NCI-H774 (cell line): ENCODE results near the gene PITRM1.

Experiments
- DNase-seq: peaks from one replicate; lab custom pipeline; 2025; lab: John Stamatoyannopoulos, UW

PITRM1 gene

DNA sequence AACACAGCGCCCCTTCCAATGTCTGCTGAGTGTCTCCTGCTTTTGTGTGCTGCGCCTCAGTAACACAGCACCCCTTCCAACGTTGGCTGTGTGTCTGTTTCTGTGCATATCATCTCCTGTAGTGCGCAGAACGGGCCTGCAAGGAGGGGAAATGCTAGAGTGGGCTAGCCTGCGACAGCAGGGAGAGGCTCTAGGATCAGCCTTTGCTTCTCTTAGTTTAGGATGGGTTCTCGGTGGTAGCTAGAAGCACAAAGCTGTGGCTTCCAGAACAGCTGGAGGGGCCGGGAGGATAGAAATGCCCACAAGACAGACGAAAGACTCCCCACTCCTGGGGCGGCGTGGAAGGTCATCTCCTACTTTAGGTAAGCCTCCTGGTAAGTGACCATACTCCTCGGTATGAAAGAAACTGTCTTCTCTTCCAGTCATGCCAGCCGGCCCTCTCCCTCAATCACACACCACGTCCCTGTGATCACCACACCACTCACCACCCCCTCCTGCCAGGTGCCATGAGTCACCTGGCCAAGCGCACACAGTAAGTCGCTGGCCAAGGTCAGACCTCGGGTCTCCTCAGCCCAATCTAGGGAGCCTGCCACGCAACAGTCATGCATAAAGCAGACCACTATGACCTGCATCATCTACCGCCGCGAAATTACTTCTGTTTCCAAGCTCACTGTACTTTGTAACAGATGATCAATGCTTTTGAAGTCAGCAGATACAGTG is 4.8 kb downstream of the PITRM1 start:
- DNase-seq = no peak

GRCh38 chr10:3166496-3167290 is 5.9 kb downstream of the PITRM1 start:
- no peak for DNase-seq

GRCh38 chr10:3165196-3165595 is 7.4 kb downstream of the PITRM1 start:
- DNase-seq = no peak

GRCh38 chr10:3163879-3164278 is 8.7 kb downstream of the PITRM1 start:
- DNase-seq = no peak

DNA sequence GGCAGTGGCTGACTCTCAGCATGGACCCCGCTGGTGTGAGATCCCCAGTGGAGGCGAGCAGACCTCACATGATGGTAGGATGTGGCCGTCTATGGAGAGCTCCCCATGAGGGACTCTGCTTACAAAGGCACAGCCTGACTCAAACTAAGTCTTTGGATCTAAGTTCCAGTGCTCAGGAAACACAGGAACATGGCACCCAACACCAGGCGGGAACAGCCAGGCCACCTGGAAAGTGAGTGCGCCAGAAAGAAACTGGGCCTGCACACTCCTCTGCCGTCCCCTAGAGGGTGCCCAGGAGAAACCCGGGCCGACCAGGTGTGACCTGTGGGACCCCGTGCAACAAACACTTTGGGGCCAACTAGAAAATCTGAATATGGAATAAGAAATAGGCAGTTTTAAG is 10.0 kb downstream of the PITRM1 start:
- no peak for DNase-seq

GRCh38 chr10:3159152-3159551 is 13.4 kb downstream of the PITRM1 start:
- no peak for DNase-seq

DNA sequence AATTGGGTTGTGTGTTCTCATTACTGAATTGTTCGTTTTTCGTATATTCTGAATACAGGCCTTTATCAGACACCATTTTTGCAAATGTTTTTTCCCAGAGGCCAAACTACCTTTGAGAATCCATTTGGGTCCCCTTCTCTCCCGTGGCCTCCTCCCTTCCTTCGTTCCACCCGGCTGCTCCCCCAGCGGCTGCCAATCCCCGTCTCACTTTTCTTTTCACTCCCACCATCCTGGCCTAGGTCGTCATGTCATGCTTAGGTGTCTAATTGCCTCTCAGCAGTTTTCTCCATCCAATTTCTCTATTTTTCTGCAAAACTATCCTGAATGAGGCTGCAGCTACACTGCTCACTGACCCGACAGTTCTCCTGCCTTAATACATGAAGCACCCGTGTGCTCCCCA is 17.9 kb downstream of the PITRM1 start:
- no peak for DNase-seq

DNA sequence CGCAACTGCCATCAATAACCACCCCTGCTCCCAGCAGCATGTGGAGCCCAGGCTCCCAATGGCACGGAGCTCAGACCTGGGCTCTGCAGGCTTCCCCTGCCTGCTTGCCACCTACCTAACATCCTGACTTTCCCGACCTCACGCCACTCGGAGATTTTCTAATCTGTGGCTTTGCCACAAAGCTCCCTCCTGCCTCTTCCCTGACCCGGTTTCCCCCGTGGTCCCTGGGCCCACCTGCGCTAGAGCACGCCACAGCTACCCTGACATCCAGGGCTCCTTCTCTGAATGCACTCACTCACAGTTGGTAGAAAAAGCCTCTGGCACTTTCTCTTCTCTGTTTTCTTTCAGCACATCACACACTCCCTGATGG is 20.0 kb downstream of the PITRM1 start:
- DNase-seq = no peak

DNA sequence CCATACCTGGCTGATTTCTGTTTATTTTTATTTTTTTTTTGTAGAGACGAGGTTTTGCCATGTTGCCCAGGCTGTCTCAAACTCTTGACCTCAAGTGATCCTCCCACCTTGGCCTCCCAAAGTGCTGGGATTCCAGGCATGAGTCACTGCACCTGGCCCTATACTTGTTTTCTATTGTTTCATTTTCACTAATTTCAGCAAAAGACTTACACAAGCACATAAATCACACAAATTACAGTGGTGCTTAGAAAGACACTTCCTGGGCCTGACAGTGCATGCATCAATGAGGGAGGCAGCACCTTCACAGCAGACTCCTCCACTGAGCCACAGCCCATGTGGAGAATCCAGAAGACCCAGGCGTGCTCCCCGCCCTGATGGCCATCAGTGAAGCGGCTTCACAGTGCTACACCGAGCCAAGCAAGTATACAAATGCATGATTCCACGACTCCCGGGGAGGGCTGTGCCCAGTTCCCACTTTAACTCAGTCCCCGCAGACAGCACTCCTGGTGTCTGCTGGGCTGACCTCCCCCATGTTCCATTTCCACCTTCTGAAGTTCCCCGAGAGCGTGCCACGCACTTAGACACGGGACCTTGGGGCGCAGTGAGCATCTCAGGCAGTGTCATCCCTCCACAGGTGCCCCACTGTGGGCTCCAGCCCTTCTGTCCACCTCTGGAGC is 20.6 kb downstream of the PITRM1 start:
- DNase-seq = peak; percentile 62

GRCh38 chr10:3150961-3151360 is 21.6 kb downstream of the PITRM1 start:
- DNase-seq = no peak

- no peak for DNase-seq
Observed at GRCh38 chr10:3150366-3150765, 22.2 kb downstream of the PITRM1 start.

GRCh38 chr10:3149918-3150317 is 22.7 kb downstream of the PITRM1 start:
- DNase-seq = no peak

- DNase-seq = no peak
Observed at GRCh38 chr10:3148994-3149393, 23.6 kb downstream of the PITRM1 start.

DNA sequence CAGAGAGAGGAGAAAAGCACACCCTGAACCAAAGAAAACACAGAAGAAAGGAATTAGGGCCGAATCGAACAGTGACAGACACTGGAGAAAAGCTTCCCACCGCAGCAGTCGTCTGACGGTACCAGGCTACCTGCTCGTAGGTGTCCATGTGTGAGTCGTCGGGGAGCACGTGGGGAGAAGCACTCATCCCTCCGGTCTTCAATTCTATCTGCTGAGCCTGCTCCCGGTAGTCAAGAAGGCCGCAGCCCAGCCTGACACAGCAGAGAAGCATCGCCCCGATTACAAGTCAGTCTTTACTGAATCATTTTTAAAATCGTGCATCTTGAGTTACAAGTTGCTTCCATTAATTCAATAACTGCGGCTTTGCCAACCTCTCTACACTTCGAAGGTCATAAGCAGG is 24.5 kb downstream of the PITRM1 start:
- no peak for DNase-seq

DNA sequence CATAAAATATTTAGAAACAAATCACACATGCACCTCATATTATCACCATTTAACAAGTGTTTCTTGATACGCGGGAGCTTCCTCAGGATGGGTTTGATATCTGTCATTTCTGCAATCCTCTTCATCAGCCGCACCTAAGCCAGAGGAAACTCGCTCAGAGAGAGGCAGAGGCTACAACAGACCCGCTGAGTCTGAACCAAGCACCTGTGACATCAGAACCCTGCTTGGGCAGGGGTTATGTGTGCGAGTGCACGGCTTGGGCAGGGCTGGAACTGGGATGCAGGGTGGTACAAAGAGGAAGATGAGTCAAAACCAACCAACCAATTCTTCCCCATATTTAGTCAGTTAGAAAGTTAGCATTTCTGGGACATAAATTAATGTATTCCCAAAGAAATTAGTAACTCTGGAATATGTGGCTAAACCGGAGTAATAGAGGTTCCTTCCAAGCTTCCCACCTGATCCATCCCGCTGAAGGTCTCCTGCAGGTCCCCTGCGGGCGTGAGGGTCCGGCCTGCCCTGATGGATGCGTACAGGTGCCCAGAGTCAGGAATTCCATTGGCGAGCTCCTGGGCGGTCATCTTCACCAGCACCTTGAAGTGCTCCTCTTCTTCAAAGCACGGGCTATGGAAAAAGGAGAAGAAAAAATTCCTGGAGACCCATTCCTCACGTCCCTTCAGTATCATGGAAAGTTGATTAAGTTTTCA is 25.3 kb downstream of the PITRM1 start:
- no peak for DNase-seq

GRCh38 chr10:3146289-3146688 is 26.3 kb downstream of the PITRM1 start:
- DNase-seq = no peak

- no peak for DNase-seq
Observed at GRCh38 chr10:3145366-3145765, 27.2 kb downstream of the PITRM1 start.

- DNase-seq = no peak
Observed at GRCh38 chr10:3143791-3144434, 28.7 kb downstream of the PITRM1 start.

DNA sequence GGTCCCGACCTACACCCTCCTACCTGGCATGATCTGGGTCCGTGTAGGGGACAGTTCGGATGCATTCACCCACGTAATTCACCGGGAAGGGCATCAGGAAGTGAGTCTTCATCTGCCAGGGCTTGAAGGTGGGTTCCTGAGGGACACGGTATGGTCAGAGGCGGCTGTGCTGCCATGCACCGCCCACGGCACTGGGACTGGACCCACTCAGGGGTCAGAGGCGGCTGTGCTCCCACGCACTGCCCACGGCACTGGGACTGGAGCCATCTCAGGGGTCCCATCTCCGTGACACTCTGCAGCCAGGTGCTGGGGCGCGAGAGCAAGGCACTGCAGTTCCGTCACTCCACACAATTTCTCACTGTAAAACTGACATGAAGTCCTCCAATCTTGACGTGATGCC is 29.2 kb downstream of the PITRM1 start:
- no peak for DNase-seq

- no peak for DNase-seq
Observed at GRCh38 chr10:3142146-3142875, 30.3 kb downstream of the PITRM1 start.

DNA sequence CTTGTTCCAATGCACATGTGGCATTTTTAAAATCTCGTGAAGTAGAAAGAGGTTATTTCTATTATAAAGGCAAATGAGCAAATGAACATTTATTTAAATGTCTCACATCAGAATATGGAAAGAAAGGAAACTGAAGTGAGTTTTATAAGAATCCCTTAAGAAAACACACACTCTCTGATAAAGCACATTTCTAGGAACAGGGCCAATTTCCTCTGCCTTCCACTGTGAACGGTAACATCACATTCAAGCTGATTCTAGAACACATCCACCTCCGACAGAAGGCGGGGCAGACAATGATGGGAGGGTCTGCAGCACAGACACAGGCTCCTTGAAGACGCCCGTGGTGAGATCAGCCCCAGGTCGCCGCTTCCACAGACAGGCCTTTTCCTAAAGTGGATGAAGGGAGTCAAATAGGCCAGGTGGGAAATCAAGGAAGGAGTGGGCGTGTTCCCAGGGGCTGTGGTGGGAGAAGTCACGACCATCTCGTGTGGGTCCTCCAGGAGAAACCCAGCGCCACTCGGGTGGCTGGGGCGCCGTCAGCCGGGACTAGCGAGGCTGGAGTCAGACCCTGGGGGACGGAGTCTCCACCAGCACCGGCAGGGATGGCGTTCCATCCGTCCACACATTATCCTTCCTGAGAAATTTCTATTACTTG is 31.1 kb downstream of the PITRM1 start:
- DNase-seq = no peak
